ENCODE data around the gene LTK.

Gene LTK

GRCh38 chr15:41495736-41496599, 17.7 kb downstream of the LTK start:
- DNase-seq, result no peak

- no peak for DNase-seq
Observed at GRCh38 chr15:41494922-41495735, 18.5 kb downstream of the LTK start.

GRCh38 chr15:41494190-41494921, 19.3 kb downstream of the LTK start:
- no peak for DNase-seq

GRCh38 chr15:41493902-41494189, 19.8 kb downstream of the LTK start:
- DNase-seq, result no peak

GRCh38 chr15:41493205-41493901, 20.3 kb downstream of the LTK start, which contains the start of gene ITPKA:
TSS of gene ITPKA (plus strand) at chr15:41493874. CDS start at chr15:41493928, 54 bp downstream.
- peak; percentile 7 for DNase-seq

- DNase-seq, result no peak
Observed at GRCh38 chr15:41492597-41493204, 20.9 kb downstream of the LTK start.

- no peak for DNase-seq
Observed at GRCh38 chr15:41491889-41492288, 21.7 kb downstream of the LTK start.

- DNase-seq, result peak; percentile 25
Observed at GRCh38 chr15:41490355-41490754, 23.3 kb downstream of the LTK start.

- no peak for DNase-seq
Observed at GRCh38 chr15:41489641-41490040, 24.0 kb downstream of the LTK start.

GRCh38 chr15:41487802-41488201, 25.8 kb downstream of the LTK start:
- no peak for DNase-seq

- no peak for DNase-seq
Observed at GRCh38 chr15:41487381-41487780, 26.2 kb downstream of the LTK start.

- DNase-seq, result no peak
Observed at GRCh38 chr15:41486286-41486685, 27.3 kb downstream of the LTK start.

- no peak for DNase-seq
Observed at GRCh38 chr15:41484937-41485625, 28.5 kb downstream of the LTK start.

- DNase-seq, result no peak
Observed at GRCh38 chr15:41483519-41483918, 30.1 kb downstream of the LTK start.

GRCh38 chr15:41483115-41483514, 30.5 kb downstream of the LTK start:
- no peak for DNase-seq

- no peak for DNase-seq
Observed at GRCh38 chr15:41482110-41482877, 31.3 kb downstream of the LTK start.

- no peak for DNase-seq
Observed at GRCh38 chr15:41480396-41481140, 33.1 kb downstream of the LTK start.

GRCh38 chr15:41476416-41477048, 37.1 kb downstream of the LTK start:
- no peak for DNase-seq

- peak; percentile 49 for DNase-seq
Observed at GRCh38 chr15:41474941-41475340, 38.7 kb downstream of the LTK start.

GRCh38 chr15:41474436-41474835, 39.2 kb downstream of the LTK start:
- DNase-seq, result no peak

Data from NCI-H2029 (cell line).